GM12878 (cell line): ENCODE measurements around the gene KRTAP5-10. TPM values are rescaled to one million over a fixed set of nuclear protein-coding genes. Genes with fewer than 3 reads are reported as not detected.
"Not testable (repeated sequence)": the region's sequence is repeated elsewhere in the genome, so short reads cannot be mapped to it uniquely, and the experiment has no call there.

Experiments
- ATAC-seq: fragments of 200-7000 bp; cut with Tn5 transposase; 3 replicates; pipeline ENCODE4 v1.9.1; 2020; ENCODE audit warnings: mild to moderate bottlenecking, moderate library complexity
- BruUV-seq: library from RNA; stranded (reverse); fragments of 400-500 nt; replicated peaks from 2 replicates; lab custom pipeline; 2021; lab: Mats Ljungman, UMichigan
- CTCF ChIA-PET: fragments of 300-600 bp; sonication (Branson Sonifier 250); formaldehyde crosslinking; extraction: SDS; loops from one replicate; lab custom pipeline; 2021; ENCODE audit warnings: inconsistent platforms; lab: Yijun Ruan, JAX
- POLR2A ChIA-PET: fragments of 350-600 bp; formaldehyde crosslinking; extraction: SDS; loops from one replicate; lab custom pipeline; 2021; ENCODE audit warnings: inconsistent platforms; lab: Charles Lee
- RAD21 ChIA-PET: fragments of 300-600 bp; sonication (Branson Sonifier 250); formaldehyde crosslinking; loops from one replicate; lab custom pipeline; 2023; ENCODE audit warnings: antibody characterized with exemption; ENCODE audit not compliant: unreplicated experiment; lab: Charles Lee
- SMC1A ChIA-PET: fragments of 300-600 bp; sonication (Branson Sonifier 250); formaldehyde crosslinking; loops from one replicate; lab custom pipeline; 2023; ENCODE audit not compliant: unreplicated experiment, uncharacterized antibody; lab: Charles Lee
- DNase-seq: peaks from one replicate; pipeline ENCODE4 v3.0.0-alpha.2; 2011; ENCODE audit warnings: low read depth, low spot score
- FAIRE-seq: peaks from 3 replicates; lab custom pipeline; 2011; peaks lifted over from hg19 to GRCh38; lab: Jason Lieb, UNC
- H2AFZ ChIP-seq: 2 replicates; pipeline ENCODE4 v1.6.0; 2011; ENCODE audit warnings: low read depth, low read length, control low read depth; ENCODE audit not compliant: control insufficient read depth
- H3K27ac ChIP-seq: 2 replicates; pipeline ENCODE4 v1.5.1; 2011; ENCODE audit warnings: control low read depth; ENCODE audit not compliant: control insufficient read depth, insufficient read depth
- H3K27me3 ChIP-seq, 2 experiments: replicated peaks in 1 of 2; 2 replicates each; pipeline versions ENCODE4 v1.6.0 to v1.6.1; 2011; ENCODE audit warnings: low read length in 1 of 2; ENCODE audit not compliant: control insufficient read depth in 2 of 2, insufficient read depth in 2 of 2
- H3K36me3 ChIP-seq, 2 experiments: 2 replicates each; pipeline ENCODE4 v1.5.1; 2011; ENCODE audit warnings: low read length in 1 of 2; ENCODE audit not compliant: control insufficient read depth in 2 of 2, insufficient read depth in 2 of 2
- H3K4me1 ChIP-seq: 2 replicates; pipeline ENCODE4 v1.6.1; 2011; ENCODE audit warnings: mild to moderate bottlenecking, low read length, moderate library complexity, mixed read lengths; ENCODE audit not compliant: control insufficient read depth, insufficient read depth
- H3K4me2 ChIP-seq: 2 replicates; pipeline ENCODE4 v1.6.0; 2011; ENCODE audit warnings: control low read depth; ENCODE audit not compliant: control insufficient read depth, insufficient read depth
- H3K4me3 ChIP-seq: fragments of 200-600 bp; sonication (generic); 2 replicates; pipeline ENCODE4 v1.5.1; 2016
- H3K79me2 ChIP-seq: 2 replicates; pipeline ENCODE4 v1.6.0; 2011; ENCODE audit warnings: low read length; ENCODE audit not compliant: control insufficient read depth, insufficient read depth
- H3K9ac ChIP-seq: 2 replicates; pipeline ENCODE4 v1.8.0; 2011; ENCODE audit warnings: low read length, control low read depth, mixed read lengths; ENCODE audit not compliant: control insufficient read depth, insufficient read depth
- H3K9me3 ChIP-seq: replicated peaks from 3 replicates; pipeline ENCODE4 v1.5.1; 2011; ENCODE audit warnings: mild to moderate bottlenecking, low read length; ENCODE audit not compliant: control insufficient read depth, insufficient read depth
- H4K20me1 ChIP-seq: 2 replicates; pipeline ENCODE4 v1.6.0; 2011; ENCODE audit not compliant: control insufficient read depth, insufficient read depth
- CBX5 ChIP-seq: sonication (generic); IDR thresholded peaks from 2 replicates; pipeline ENCODE4 v1.6.1; 2016; ENCODE audit warnings: low read depth, moderate library complexity, mild to moderate bottlenecking, inconsistent platforms
- EED ChIP-seq: sonication (generic); IDR thresholded peaks from 2 replicates; pipeline ENCODE4 v1.6.1; 2016; ENCODE audit warnings: antibody characterized with exemption, low read depth
- FOXM1 ChIP-seq: IDR thresholded peaks from 2 replicates; pipeline ENCODE4 v1.6.1; 2012; ENCODE audit warnings: low read depth, mild to moderate bottlenecking, inconsistent platforms, low read length, moderate library complexity
- JUNB ChIP-seq: IDR thresholded peaks from 2 replicates; pipeline ENCODE4 v1.6.1; 2016; ENCODE audit warnings: antibody characterized with exemption, mild to moderate bottlenecking
- POLR2A ChIP-seq: IDR thresholded peaks from 2 replicates; pipeline ENCODE4 v1.6.1; 2011; ENCODE audit warnings: low read depth, mild to moderate bottlenecking, low read length
- TAF1 ChIP-seq: IDR thresholded peaks from 2 replicates; pipeline ENCODE4 v1.6.1; 2011; ENCODE audit warnings: mild to moderate bottlenecking, low read depth, low read length, borderline replicate concordance
- WGBS: methylation state at CpG from one replicate; pipeline ENCODE4 v1.1.6; 2016; ENCODE audit warnings: low lambda C conversion rate; ENCODE audit not compliant: insufficient replicate concordance, insufficient coverage; ENCODE audit errors: missing lambda C conversion rate; 5-methylcytosine and 5-hydroxymethylcytosine counted together
- in situ Hi-C: fragments of 300-500 bp; cut with MboI; formaldehyde crosslinking; loops from 9 replicates; pipeline ENCODE4 v1.14.3; 2018; ENCODE audit warnings: mixed read lengths
- intact Hi-C: fragments of 100-400 bp; cut with micrococcal nuclease; formaldehyde crosslinking; loops from one replicate; pipeline ENCODE4 v1.14.2; 2022; ENCODE audit not compliant: unreplicated experiment
- polyA plus RNA-seq, 11 experiments: library from polyadenylated mRNA; depleted of rRNA in 4 of 11; unstranded in 6 of 11; stranded (reverse) in 5 of 11; fragments of >200 nt; fragmentation: Nextera tagmentation in 4 of 11; fragmentation: Illumina TruSeq in 1 of 11; extraction: Ambion mirVana in 4 of 11; extraction: Trizol in 1 of 11; gene quantifications; 1 replicate in 1 of 11; 2 replicates in 10 of 11; pipeline versions ENCODE4 v1.2.1 to v1.2.3, GENCODE V29; 2011 to 2016; ENCODE audit warnings: inconsistent platforms in 2 of 11, missing spikeins in 2 of 11, low read depth in 1 of 11
- total RNA-seq, 4 experiments: library from RNA; depleted of rRNA in 3 of 4; stranded (reverse); fragments of >200 nt in 3 of 4; fragmentation: Illumina TruSeq in 1 of 4; extraction: Trizol in 1 of 4; gene quantifications; 2 replicates each; pipeline versions ENCODE4 v1.2.1 to v1.2.3, GENCODE V29; 2013 to 2021
- TF ChIP-seq, protein P1 (sequence below): fragments of 450-650 bp; IDR thresholded peaks from 2 replicates; pipeline ENCODE4 v1.6.1; 2017; ENCODE audit warnings: mild to moderate bottlenecking, low read depth, inconsistent platforms; ENCODE audit not compliant: poor library complexity, severe bottlenecking

Gene KRTAP5-10
- total and polyA plus RNA-seq, 10 of the 15 experiments (the other 5 are each of a cell fraction or from before 2014, with no cell fraction given) = 0.06 to 0.10 (median 0.06) TPM; not detected in 7

DNA sequence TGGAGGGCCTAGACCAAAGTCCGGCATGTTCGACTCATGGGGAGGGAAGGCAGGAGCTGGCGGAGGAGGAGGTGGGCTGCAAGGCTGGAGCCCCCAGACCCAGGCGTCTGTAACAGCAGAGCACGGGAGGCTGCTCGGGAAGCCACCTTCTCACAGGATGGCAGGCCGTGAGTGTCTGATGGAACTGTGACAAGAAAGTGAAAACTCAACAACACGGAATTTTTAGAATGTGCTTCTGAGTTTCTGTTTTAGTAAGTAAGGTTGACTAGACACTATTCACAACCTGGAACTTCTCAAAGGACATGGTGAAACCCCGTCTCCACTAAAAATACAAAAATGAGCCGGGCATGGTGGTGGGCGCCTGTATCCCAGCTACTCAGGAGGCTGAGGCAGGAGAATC lies 25.4 kb upstream of the KRTAP5-10 start:
- Histone ChIP-seq H3K9me3 (peaks cover 35% of the 10 kb centered on the region), H3K4me3 (peak overlapping the region; percentile 17; the same call in 1 of the 2 replicates)
- H4K20me1 ChIP-seq, H3K36me3 ChIP-seq, FAIRE-seq: not testable (repeated sequence)
- CTCF ChIA-PET = interaction anchor here (1.1 kb wide), 2 partner anchors 10 to 23 kb away, joined by 3 to 4 read pairs; no protein-coding TSS in a partner anchor
- SMC1A ChIA-PET = interaction anchor here (1.2 kb wide), 1 partner anchor 16 kb away, joined by 5 read pairs; no protein-coding TSS in a partner anchor
- intact Hi-C loops = loop anchor here (1.0 kb wide), 1 partner anchor 51 kb away; no protein-coding TSS in a partner anchor
- TF ChIP-seq TAF1 (peak; percentile 67; the same call in 1 of the 2 replicates), CBX5 (0 out of 2 replicates have a peak, but pooled peaks have one; percentile 18), JUNB (peak; percentile 73), FOXM1 (0 out of 2 replicates have a peak, but pooled peaks have one; percentile 25), POLR2A (peak; percentile 60), EED (peak; percentile 46; the same call in 1 of the 2 replicates)
- TF ChIP-seq, protein P1, sequence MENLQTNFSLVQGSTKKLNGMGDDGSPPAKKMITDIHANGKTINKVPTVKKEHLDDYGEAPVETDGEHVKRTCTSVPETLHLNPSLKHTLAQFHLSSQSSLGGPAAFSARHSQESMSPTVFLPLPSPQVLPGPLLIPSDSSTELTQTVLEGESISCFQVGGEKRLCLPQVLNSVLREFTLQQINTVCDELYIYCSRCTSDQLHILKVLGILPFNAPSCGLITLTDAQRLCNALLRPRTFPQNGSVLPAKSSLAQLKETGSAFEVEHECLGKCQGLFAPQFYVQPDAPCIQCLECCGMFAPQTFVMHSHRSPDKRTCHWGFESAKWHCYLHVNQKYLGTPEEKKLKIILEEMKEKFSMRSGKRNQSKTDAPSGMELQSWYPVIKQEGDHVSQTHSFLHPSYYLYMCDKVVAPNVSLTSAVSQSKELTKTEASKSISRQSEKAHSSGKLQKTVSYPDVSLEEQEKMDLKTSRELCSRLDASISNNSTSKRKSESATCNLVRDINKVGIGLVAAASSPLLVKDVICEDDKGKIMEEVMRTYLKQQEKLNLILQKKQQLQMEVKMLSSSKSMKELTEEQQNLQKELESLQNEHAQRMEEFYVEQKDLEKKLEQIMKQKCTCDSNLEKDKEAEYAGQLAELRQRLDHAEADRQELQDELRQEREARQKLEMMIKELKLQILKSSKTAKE = peak; percentile 42
- TF ChIP-seq, all 136 proteins: peak for 7; not testable (repeated sequence) for 129
- ATAC-seq = peak; percentile 79
- peaks cover 44% of the 10 kb centered on the region for H3K4me1 ChIP-seq
- H3K9ac ChIP-seq = peak overlapping the region; percentile 50
- in situ Hi-C loops, H2AFZ ChIP-seq, BruUV-seq, RAD21 ChIA-PET, H3K27me3 ChIP-seq, POLR2A ChIA-PET, H3K79me2 ChIP-seq: not testable (repeated sequence)
- H3K27ac ChIP-seq = peak overlapping the region; percentile 75
- WGBS = under 1% methylated on average over 11 of the region's 11 CpGs
- peak; percentile 61 for DNase-seq
- peak overlapping the region; percentile 74 for H3K4me2 ChIP-seq
